HG03378 (cell line): ENCODE measurements around the gene C2CD5.
"Not testable (repeated sequence)": the region's sequence is repeated elsewhere in the genome, so short reads cannot be mapped to it uniquely, and the experiment has no call there.

Experiments
- ATAC-seq: cut with Tn5 transposase; IDR thresholded peaks from one replicate; pipeline ENCODE4 v1.9.1; 2021; ENCODE audit warnings: mild to moderate bottlenecking, moderate library complexity; ENCODE audit not compliant: unreplicated experiment

The C2CD5 gene, protein sequence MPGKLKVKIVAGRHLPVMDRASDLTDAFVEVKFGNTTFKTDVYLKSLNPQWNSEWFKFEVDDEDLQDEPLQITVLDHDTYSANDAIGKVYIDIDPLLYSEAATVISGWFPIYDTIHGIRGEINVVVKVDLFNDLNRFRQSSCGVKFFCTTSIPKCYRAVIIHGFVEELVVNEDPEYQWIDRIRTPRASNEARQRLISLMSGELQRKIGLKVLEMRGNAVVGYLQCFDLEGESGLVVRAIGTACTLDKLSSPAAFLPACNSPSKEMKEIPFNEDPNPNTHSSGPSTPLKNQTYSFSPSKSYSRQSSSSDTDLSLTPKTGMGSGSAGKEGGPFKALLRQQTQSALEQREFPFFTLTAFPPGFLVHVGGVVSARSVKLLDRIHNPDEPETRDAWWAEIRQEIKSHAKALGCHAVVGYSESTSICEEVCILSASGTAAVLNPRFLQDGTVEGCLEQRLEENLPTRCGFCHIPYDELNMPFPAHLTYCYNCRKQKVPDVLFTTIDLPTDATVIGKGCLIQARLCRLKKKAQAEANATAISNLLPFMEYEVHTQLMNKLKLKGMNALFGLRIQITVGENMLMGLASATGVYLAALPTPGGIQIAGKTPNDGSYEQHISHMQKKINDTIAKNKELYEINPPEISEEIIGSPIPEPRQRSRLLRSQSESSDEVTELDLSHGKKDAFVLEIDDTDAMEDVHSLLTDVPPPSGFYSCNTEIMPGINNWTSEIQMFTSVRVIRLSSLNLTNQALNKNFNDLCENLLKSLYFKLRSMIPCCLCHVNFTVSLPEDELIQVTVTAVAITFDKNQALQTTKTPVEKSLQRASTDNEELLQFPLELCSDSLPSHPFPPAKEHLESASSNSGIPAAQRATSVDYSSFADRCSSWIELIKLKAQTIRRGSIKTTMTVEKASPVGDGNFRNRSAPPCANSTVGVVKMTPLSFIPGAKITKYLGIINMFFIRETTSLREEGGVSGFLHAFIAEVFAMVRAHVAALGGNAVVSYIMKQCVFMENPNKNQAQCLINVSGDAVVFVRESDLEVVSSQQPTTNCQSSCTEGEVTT

DNA sequence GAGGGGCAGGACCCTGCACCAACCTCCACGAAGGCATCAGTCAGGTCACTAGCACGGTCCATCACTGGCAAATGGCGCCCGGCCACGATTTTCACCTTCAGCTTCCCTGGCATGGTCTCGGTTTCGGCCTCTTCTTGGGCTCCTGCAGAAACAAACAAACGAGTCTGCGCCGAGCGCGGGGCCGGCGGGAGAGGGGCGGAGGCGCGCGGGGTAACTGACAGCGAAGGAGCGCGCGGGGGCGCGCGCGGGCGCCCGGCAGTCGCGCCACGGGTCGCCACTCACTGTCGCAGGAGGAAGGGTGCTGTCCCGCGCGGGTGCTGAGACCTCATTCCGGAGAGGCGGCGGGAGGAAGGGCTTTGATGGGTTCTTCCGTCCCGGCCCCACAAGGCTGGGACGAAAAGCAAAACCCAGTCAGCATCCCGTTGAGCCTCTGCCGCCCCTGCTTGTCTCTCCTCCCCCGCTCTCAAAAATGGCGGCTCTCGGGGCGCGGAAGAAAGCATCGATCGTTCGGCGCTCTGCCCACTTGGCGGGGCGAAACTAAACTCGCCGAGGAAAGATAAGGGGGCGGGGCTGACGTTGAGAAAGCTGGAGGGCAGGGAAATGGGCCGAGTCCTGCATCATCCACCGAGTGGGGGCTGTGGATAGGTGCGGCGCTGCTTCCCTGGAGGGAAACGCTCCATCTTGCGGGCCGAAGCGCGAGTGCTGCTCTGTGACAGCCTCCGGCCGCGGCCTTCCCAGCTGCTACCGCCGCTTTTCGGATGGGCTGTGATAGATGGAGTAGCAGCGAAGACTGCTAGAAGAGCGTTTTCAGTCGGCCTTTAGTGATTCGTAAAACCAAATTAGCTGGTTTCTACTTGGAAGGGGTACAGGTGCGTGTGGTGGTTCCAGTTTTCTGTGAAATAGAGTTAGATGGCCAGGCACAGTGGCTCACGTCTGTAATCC lies at the start of gene C2CD5:
C2CD5 (minus strand) TSS at position 505 of the 942 bp plus-strand sequence; CDS start at position 113, 392 bp downstream.
- peak; percentile 78 for ATAC-seq

DNA sequence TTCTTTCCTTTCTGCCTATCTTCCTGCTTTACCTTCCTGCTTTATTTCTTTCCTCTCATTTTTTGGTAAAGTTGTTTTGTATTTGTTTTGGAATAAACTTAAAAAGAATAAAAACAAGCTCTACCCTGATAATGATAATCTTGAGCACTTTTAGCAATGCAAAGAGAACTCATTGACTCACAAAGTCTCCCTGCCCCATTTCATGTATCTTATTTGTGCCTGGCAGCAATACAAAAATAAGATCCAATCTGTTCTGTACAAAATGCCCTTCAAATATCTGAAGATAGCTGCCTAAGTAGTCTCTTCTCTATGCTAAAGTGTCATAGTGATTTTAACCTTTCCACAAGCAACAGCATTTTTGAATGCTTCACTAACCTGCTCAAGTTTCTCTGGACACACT lies 49.5 kb upstream of the C2CD5 start:
- no peak for ATAC-seq

DNA sequence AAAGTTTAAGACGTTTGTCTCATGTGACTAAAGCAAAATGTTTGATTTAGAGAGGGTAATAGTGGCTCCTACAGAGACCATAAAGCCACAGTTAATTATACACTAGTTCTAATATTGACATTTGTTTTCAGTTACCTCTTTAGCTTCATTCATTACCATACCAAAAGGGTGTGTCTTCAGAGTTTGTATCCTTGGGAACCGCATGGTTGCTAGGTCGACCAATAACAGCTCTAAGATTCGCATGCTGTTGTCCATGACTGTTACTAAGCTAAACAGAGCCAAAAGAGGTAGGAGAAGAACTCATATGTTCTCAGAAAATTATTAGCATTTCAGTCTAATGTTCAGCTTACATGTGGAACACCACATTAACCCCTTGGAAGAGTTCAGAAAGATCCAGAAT lies 44.5 kb upstream of the C2CD5 start:
- no peak for ATAC-seq

DNA sequence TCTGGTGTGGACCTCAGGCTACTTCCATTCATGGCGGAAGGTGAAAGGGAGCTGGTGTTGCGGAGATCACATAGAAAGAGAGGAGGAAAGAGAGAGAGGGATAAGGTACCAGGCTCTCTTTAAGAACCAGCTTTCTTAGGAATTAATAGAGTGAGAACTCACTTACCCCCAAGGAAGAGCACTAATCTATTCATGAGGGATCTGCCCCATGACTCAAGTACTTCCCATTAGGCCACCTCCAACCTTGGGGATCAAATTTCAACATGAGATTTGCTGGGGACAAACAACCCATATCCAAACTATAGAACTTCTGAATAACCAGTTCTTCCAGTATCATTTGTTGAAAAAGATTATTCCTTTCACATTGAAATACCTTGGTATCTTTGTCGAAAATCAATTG lies 34.0 kb upstream of the C2CD5 start:
- no peak for ATAC-seq

DNA sequence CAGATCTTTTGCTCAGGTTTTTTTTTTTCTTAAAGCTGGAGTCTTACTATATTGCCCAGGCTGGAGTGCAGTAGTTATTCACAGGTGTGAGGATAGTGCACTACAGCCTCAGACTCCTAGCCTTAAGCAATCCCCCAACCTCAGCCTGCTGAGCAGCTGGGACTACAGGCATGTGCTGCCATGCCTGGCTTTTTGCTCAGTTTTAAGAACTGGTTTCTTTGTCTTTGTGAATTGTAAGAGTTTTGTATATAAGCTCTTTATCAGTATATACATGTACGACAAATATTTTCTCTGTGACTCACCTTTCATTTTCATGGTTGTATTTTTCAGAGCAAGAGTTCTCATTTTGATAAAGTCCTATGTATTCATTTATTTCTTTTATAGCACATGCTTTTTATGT lies 33.3 kb upstream of the C2CD5 start:
- ATAC-seq = no peak

DNA sequence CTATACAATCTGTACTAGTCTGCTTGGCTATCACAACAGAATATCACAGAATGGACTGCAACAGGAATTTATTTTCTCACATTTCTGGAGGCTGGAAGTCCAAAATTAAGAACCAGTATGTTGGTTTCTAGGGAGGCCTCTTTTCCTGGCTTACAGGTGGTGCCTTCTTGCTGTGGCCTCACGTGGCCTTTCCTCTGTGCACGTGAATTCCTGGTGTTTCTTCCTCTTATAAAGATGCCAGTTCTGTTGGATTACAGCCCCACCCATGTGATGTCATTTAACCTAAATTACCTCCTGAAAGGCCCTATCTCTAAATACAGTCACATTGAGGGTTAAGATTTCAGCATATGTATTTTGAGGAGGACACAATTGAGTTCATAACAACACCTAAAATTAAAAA lies 32.1 kb upstream of the C2CD5 start:
- ATAC-seq = no peak

DNA sequence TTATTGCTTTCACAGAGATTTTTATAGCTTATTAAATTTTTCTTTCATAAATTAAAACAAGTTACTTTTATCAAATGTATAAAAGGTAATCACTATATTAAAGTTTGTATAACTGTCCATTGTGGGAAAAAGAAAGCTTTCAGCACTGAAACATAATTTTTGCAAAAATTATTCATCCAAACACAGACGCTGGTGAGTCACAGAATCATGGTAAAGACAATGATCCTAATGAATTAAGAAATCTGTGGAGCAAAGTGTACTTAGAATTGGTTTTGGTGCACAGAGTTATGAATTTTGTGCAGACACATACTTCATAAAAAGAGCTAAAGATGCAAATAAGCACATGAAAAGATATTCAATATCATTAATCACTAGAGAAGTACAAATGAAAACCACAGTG lies 31.7 kb upstream of the C2CD5 start:
- ATAC-seq = no peak

DNA sequence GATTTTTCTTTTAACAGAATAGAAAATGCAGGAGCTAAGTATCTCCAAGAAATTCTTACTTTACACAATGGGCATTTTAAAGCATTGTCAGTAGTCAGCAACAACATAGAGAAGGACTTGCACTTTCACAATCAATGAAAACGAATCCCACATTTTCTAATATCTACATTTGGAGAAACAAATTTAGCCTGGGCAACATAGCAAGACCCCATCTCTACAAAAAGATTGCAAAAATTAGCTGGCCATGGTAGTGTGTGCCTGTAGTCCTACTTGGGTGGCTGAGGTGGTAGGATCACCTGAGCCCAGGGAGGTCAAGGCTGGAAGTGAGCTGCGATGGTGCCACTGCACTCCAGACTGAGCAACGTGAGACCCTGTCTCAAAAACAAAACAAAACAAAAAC lies 30.6 kb upstream of the C2CD5 start:
- ATAC-seq = no peak

DNA sequence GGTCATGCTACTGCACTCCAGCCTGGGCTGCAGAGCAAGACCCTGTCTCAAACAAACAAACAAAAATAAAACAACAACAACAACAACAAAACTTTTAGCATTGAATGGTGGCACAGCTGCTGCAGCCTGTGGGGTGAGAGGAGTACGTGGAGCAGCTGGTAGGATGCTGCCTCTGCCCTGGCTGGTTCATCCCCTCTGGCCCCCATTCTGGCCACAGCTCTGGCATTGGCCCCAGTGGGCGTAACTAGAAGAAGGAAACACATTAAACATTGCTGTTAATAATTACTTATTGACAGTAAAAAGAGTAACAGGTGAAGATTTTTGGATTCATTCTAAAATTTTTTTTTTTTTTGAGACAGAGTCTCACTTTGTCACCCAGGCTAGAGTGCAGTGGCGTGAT lies 28.8 kb upstream of the C2CD5 start:
- ATAC-seq = no peak

DNA sequence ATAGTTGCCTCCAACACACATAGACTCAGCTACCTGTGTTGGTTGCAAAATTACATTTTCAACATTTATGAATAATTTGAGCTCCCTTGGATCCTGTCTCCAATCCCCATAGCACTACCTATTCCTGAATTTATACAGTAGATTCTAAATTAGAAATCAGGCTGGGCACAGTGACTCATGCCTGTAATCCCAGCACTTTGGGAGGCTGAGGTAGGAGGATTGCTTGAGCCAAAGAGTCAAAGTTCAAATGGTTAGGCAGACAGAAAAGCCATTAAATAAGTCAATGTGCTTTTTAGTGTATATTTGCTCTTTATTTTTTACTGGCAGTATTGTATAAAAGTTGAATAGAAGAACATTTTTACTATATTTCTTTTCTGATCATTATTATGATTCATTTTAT lies 24.9 kb upstream of the C2CD5 start:
- ATAC-seq = no peak

DNA sequence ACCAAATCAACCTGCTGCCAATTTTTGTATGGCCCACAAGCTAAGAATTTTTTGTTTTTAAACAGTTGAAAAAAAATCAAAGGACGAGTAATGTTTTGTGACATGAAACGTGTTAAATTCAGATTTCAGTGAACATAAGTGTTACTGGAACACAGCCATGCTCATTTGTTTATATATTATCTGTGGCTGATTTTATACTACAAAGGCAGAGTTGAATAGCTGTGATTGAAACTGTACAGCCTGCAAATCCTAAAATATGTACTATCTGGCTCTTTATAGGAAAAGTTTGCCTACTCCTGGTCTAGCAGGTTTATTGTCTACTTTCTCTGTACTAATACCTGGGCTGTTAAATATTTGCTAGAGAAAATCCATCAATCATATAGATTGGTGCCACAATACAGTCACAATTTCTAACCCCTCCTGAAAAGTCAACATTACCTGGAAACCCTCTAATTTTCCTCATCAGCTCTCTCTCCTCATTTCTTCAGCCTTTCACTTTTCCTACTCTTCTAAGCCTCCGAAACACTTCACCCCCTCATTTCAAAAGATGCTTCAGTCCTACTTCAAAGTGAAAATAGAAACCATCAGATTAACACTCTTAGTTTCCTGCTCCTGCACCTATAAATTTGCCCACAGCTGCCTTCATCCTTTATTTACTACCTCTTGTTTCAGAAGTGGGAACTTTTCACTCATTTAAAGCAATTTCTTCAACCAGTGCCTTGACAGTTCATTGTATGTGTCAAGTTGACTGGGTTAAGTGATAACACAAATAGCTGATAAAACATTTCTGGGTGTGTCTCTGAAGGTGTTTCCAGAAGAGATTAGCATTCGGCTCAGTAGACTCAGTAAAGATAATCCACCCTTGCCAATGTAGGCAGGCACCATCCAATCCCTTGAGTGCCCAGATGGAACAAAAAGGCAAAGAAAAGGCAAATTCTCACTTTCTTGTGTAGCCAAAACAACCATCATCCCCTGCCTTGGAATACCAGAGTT lies 18.0 kb upstream of the C2CD5 start:
- no peak for ATAC-seq

DNA sequence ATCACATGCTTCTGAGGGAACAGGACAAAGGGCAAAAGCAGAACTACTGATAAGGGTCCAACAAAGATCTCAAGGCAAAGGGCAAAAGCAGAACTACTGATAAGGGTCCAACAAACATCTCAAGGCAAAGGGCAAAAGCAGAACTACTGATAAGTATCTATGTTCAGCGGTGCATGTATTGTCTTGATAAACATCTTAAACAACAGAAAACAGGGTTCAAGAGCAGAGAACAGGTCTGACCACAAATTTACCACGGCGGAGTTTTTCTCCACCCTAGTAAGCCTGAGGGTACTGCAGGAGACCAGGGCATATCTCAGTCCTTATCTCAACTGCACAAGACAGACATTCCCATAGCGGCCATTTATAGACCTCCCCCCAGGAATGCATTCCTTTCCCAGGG lies 10.4 kb upstream of the C2CD5 start:
- not testable (repeated sequence) for ATAC-seq

DNA sequence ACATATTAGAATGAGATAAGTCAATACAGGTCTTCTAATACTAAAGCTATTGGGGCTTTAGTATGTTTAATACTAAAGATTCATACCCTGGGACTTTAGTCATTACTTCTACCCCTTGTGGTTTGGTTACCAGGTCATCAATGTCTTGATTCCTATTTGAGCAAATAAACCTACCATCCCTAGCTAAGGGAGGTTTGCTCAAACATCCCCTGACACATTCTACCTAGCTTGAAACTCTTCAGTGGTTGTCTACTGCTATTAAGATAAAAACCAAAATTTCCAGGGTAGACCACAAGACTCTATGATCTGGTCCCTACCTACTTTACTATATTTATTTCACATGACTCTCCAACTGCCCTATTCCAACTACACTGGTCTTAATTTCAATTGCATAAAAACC lies 7.3 kb upstream of the C2CD5 start:
- ATAC-seq = no peak

DNA sequence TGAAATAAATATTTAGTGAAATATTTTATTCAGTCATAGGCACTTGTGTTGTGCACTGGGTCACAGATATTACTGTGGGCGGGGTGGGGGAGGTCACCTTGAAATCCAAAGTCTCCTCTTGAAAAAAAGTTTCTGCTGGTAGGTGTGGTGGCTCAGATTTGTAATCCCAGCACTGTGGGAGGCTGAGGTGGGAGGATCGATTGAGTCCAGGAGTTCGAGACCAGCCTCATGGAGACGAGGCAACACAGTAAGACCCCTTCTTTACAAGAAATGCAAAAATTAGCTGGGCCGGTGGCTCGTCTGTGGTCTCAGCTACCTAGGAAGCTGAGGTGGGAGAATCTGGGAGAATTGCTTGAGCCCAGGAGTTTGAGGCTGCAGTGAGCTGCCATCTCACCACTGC lies 913 bp upstream of the C2CD5 start:
- no peak for ATAC-seq

DNA sequence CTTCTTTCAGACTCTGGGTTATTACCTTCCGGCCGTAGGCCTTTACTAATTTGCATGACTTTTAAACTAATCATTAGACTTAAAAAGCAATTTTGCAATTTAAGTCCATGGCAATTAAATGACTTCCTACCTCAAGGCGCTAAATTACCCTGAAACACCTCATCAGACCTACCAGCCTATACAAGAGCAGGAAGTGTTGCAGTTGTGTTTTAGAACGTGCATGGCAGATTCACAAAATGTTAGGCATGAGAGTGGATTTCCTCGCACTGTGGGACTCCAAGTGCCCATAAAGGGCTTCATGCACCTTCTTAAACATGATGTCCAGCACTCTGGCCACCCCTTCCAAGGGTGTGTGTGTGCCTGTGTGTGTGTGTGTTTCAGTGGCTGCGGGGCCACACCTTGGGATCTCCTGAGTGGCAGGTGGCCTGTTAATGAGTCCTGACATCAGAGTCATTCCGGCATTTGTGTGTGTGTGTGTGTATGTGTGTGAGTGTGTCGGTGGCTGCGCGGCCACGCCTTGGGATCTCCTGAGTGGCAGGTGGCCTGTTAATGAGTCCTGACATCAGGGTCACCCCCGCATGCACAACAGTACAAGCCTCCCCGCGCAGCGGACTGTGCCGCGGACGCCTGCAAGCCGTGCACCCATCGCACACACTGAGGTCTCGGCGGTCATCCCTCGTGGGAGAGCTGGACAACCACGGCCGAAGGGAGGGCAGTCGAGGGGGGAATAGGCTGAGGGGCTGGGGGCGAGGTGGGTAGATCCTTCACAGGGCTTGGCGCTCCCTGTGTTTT lies 900 bp downstream of the C2CD5 start:
- peak; percentile 53 for ATAC-seq

DNA sequence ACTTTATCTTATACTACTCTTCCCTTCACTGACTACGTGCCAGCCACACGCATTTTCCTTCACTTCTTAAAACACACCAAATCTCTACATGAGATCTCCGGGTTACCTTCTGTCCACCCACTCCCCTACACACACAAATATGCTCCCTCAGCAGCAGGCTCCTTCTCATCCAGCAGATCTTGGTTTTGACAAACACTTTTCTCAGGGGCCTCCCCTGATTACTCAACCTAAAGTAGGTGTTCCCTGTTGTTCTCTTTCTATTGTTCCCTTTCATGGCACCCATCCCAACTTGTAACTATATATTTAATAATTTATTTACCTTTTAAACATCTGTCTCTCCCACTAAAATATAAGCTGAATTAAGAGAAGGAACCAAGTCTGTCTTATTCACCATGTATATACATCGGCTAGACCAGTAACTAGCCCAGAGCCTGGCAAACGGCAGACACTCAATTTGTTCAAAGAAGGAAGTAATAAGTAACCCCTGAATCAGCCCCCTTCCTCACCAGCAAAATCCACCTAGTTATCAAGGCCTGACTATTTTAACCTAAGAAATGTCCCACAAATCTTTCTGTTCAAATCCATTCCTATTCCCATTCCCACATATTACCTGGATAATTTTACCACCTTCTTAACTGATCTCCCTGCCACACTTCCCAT lies 2.7 kb downstream of the C2CD5 start:
- ATAC-seq = no peak

DNA sequence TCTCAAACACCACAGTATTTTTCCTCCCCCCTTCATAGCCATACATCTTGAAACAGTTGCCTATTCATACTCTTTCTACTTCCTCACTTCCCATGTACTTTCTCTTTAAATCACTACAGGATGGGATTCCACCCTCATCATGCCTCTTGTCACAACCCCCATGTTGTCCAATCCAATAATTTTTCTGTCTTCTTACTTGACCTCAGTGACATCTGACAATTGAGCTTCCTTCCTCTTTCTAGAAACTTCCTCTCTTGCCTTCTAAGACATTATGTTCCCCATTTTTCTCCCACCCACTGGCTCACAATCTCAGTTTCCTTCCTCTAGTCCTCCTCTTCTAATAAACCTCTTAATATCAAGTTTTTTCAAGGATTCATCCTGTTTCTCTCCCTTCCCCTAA lies 5.3 kb downstream of the C2CD5 start:
- no peak for ATAC-seq

DNA sequence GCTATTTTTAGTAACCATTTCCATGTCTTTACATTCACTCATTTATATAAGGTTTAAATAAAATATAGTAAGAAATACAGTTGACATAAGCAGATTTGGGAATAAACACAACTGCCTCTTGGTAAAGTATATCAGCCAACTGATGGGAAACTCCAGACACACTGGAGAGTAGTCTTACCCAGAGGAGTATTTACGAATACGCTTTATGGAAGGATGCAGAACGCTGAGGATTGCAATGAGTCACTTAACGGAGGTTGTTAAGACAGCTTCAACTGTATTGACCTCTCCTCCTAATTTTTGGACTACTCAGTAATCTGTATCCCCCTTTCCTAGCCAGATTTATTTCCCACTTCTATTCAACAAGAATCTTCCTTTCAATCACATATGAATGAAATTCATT lies 6.0 kb downstream of the C2CD5 start:
- ATAC-seq = no peak
